ENCODE results near the gene PLK1. TPM values are rescaled to one million over a fixed set of nuclear protein-coding genes. Genes with fewer than 3 reads are reported as not detected.
A peak's percentile ranks its signal among the peaks of the same experiment; 100 is the strongest.
"Not testable (repeated sequence)": the region's sequence is repeated elsewhere in the genome, so short reads cannot be mapped to it uniquely, and the experiment has no call there.

The PLK1 gene
- total RNA-seq, 1 experiment from 2014 or later: 126 TPM

DNA sequence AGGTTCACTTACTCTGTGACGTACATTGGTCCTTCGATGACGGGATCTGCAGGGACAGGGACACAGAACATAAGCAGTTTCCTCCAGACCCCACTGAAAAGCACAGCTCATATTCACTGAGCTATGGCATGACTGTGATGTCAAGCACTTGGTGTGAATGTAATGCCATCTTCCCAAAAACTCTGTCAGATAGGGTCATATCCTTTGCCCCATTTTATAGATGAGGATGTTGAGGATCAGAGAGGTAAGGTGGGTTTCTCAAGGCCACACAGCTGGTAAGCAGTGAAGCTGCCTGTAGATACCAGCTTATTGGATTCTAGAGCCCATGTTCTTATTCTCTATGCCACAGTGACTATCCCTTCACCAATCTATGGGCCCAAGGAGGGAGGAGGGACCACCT, 31.8 kb downstream of the PLK1 start:
- peaks cover 21% of the 10 kb centered on the region for H3K27me3 ChIP-seq (ENCODE audit: control insufficient read depth, insufficient read depth, low read length)
- peaks cover 1% of the 10 kb centered on the region; the same call in 1 of the 2 replicates for H3K36me3 ChIP-seq (replicated peaks; ENCODE audit: control insufficient read depth, insufficient read depth, low read length)
- H3K4me3 ChIP-seq (ENCODE audit: insufficient read depth, low read depth, low read length): no peak overlapping the region
- DNase-seq: no peak

DNA sequence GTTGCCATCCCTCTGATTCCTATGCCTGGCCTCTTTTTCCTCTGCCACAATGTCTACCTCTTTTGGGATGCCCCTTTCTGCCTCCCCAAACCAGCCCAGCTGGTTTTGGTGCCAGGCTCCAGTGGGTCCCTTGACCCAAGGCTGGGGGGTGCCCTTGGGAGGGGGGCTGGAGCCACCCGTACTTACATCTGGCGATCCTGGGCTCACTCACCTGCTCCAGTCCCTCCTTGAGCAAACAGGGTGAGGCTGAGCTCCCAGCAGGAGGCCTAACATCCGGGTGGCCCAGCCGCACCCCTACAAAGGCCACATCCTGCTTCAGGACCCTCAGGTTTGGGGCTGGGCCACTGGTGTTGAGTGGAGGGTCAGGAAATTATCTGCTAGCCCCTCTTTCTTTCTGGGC, 33.1 kb downstream of the PLK1 start:
- Histone ChIP-seq H3K4me3 (ENCODE audit: insufficient read depth, low read depth, low read length) (no peak overlapping the region), H3K36me3 (replicated peaks; ENCODE audit: control insufficient read depth, insufficient read depth, low read length) (peaks cover 1% of the 10 kb centered on the region; the same call in 1 of the 2 replicates), H3K27me3 (ENCODE audit: control insufficient read depth, insufficient read depth, low read length) (peaks cover 21% of the 10 kb centered on the region)
- peak; percentile 24 for DNase-seq

DNA sequence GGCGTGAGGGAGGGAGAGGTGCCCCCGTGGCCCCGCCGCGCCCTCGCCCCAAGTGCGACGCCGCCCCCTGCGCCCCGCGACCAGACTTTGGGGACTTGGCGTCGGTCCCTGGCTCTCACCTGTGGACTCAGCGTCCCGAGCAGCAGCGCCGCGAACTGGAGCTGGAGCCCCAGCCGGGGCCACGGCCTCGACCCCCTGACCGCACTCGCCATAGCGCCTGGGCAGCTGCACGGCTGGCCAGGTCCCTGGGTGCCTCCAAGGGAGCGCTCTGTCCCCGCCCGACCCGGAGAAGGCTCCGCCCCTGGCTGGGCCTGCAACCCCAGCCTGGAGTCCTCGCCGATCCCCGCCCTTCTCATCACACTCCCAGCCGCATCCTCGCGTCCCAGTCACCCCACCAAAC, 34.3 kb downstream of the PLK1 start, which contains the start of gene ERN2:
TSS of gene ERN2 (minus strand) at position 247 of the 400 bp plus-strand sequence. CDS start at position 212, 35 bp downstream.
- peaks cover 1% of the 10 kb centered on the region; the same call in 1 of the 2 replicates for H3K36me3 ChIP-seq (replicated peaks; ENCODE audit: control insufficient read depth, insufficient read depth, low read length)
- DNase-seq: peak; percentile 89
- H3K27me3 ChIP-seq (ENCODE audit: control insufficient read depth, insufficient read depth, low read length): peaks cover 21% of the 10 kb centered on the region
- H3K4me3 ChIP-seq (ENCODE audit: insufficient read depth, low read depth, low read length): peak within 1 kb of the TSS; percentile 45

DNA sequence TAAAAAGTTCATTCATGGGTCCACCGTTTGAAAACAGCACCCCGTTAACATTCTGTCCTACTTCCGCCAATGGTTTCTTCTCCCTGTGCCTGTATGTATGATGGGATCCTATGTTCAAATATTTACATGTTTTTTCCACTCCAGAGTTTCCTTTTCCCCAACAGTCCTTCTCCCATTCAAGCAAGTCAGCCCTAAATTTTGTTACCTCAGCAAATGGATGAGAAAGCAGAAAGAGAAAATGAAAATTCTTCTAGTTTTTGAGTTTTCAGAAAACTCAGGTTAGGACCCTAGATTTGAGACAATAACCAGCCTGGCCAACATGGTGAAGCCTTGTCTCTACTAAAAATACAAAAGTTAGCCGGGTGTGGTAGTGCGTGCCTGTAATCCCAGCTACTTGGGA, 37.8 kb downstream of the PLK1 start:
- no peak for DNase-seq
- Histone ChIP-seq H3K27me3 (ENCODE audit: control insufficient read depth, insufficient read depth, low read length) (peaks cover 18% of the 10 kb centered on the region), H3K36me3 (replicated peaks; ENCODE audit: control insufficient read depth, insufficient read depth, low read length) (no peaks in the 10 kb centered on the region), H3K4me3 (ENCODE audit: insufficient read depth, low read depth, low read length) (no peak overlapping the region)

DNA sequence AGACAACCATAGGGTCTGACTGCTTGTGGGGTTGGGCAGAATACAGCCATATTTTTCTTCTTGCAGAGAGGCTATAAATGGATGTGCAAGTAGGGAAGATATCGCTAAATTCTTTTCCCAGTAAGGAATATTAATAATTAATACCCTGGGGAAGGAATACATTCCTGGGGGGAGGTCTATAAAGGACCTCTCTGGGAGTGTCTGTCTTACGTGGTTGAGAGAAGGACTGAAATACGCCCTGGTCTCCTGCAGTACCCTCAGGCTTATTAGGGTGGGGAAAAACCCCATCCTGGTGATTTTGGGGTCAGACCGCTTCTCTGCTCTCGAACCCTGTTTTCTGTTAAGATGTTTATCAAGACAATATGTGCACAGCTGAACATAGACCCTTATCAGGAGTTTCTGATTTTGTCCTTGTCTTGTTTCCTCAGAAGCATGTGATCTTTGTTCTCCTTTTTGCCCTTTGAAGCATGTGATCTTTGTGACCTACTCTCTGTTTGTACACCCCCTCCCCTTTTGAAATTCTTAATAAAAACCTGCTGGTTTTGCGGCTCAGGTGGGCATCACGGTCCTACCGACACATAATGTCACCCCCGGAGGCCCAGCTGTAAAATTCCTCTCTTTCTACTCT, 44.0 kb downstream of the PLK1 start:
- not testable (repeated sequence) for DNase-seq; H3K36me3 ChIP-seq (replicated peaks; ENCODE audit: control insufficient read depth, insufficient read depth, low read length); H3K27me3 ChIP-seq (ENCODE audit: control insufficient read depth, insufficient read depth, low read length); H3K4me3 ChIP-seq (ENCODE audit: insufficient read depth, low read depth, low read length)

DNA sequence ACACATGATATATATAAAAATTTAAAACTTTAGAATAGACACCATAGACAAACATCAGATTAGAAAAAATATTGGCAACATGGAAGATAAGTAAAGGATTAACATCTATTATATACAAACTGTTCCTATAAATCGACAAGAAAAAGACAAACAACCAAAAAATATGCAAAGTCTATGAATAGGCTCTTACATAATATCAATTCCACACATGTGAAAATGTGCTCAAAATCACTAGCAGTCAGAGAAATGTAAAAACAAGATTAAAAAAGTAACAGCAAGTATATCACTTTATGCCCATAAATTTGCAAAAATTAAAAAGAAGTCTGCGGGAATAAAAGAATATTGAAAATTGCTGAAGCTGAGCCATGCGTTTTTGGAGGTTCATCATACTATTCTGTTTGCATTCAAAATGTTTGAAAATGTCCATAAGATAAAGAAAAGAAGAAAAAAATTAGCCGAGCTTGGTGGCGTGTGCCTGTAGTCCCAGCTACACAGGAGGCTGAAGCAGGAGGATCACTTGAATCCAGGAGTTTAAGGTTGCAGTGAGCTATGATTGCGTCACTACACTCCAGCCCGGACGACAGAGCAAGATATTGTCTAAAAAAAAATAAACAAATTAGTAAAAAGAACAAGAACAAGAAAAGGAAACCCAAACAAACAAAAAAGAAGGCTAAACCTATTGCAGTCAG, 45.6 kb downstream of the PLK1 start:
- no peak for DNase-seq

DNA sequence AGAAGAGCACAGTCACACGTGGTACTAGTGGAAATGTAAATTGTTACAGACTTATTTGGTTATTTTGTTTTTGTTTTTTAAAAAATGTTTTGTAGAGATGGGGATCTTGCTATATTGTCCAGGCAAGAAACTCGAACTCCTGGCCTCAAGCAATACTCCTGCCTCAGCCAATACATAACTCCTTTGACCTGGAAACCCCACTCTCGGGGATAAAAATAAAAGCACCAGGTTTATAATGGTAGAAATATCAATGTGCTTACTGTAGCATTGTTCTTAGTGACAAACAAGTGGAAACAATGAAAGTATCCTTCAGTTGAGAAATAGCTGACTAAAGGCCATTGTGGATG, 46.1 kb downstream of the PLK1 start:
- no peak for DNase-seq
- no peaks in the 10 kb centered on the region for H3K27me3 ChIP-seq (ENCODE audit: control insufficient read depth, insufficient read depth, low read length)
- H3K4me3 ChIP-seq (ENCODE audit: insufficient read depth, low read depth, low read length): no peak overlapping the region
- no peaks in the 10 kb centered on the region for H3K36me3 ChIP-seq (replicated peaks; ENCODE audit: control insufficient read depth, insufficient read depth, low read length)

More for the DNA sequence above, 45.6 kb downstream of the PLK1 start:
- H3K27me3 ChIP-seq (ENCODE audit: control insufficient read depth, insufficient read depth, low read length): no peaks in the 10 kb centered on the region
- H3K4me3 ChIP-seq (ENCODE audit: insufficient read depth, low read depth, low read length): no peak overlapping the region
- H3K36me3 ChIP-seq (replicated peaks; ENCODE audit: control insufficient read depth, insufficient read depth, low read length): no peaks in the 10 kb centered on the region

DNA sequence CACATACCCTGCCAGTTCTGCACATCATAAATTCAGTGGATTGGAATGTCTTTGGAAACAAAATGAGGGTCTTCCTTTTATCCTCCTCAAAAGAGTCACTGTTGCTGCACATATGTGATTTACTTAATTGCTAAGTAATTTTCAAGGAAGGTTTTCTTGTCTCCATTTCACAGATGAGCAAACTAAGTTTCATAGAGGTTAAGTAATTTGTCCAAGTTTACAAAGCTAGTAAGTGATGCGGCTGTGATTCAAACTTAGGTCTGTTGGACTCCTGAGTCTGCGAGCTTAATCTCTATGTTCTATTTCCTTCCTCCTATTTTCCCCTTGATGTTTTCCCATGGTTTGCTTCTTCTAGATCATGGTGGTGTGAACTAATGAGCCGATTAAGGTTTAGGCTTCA, 48.0 kb downstream of the PLK1 start:
- DNase-seq: no peak
- no peak overlapping the region for H3K4me3 ChIP-seq (ENCODE audit: insufficient read depth, low read depth, low read length)
- H3K36me3 ChIP-seq (replicated peaks; ENCODE audit: control insufficient read depth, insufficient read depth, low read length): no peaks in the 10 kb centered on the region
- no peaks in the 10 kb centered on the region for H3K27me3 ChIP-seq (ENCODE audit: control insufficient read depth, insufficient read depth, low read length)

DNA sequence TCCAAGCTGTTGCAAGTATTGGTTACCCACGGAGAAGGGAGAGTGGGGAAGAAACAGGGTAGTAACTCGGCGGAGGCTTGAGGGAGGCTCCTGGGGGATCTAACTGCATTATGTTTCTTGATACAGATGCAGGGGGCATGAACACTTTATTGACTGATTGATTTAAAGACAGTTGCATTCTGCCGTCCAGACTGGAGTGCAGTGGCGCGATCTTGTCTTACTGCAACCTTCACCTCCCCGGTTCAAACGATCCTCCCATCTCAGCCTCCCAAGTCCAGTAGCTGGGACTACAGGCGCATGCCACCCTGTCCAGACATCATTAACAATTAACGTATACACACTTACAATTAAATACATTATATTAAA, 49.4 kb downstream of the PLK1 start:
- H3K4me3 ChIP-seq (ENCODE audit: insufficient read depth, low read depth, low read length): no peak overlapping the region
- H3K36me3 ChIP-seq (replicated peaks; ENCODE audit: control insufficient read depth, insufficient read depth, low read length): no peaks in the 10 kb centered on the region
- H3K27me3 ChIP-seq (ENCODE audit: control insufficient read depth, insufficient read depth, low read length): no peaks in the 10 kb centered on the region
- DNase-seq: no peak

DNA sequence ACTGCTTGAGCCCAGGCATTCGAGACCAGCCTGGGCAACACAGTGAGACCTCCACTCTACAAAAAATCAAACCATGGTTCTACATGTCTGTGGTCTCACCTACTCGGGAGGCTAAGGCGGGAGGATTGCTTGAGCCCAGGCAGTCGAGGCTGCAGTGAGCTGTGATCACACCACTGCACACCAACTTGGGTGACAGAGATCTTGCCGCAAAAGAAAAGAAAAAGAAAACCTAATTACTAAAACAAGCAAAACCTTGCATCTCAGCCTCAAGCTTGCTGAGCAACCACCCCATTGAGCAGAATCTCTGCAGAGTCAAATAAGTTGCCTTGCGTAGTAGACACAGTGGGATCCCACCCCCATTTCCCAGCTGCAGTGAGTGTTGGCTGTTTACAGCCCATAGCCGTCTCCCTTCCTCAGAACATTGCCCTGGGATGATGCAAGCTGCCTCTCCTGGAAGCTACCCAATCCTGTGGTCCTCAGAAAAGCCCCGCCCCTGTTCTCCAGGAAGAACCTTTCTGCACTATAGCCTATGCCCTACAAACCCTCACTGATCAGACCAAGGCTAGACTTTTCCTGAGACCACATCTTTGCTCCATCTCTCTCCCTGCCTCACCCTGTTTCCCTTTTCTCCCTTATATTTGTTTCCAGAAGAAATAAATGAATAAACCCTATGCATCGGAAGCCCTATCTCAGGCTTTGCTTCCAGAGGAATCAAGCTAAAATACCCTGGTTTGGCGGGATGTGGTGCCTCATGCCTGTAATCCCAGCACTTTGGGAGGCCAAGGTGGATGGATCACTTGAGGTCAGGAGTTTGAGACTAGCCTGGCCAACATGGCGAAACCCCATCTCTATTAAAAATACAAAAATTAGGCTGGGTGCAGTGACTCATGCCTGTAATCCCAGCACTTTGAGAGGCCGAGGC, 51.1 kb downstream of the PLK1 start:
- no peaks in the 10 kb centered on the region for H3K27me3 ChIP-seq (ENCODE audit: control insufficient read depth, insufficient read depth, low read length)
- no peak overlapping the region for H3K4me3 ChIP-seq (ENCODE audit: insufficient read depth, low read depth, low read length)
- peak; percentile 60 for DNase-seq
- no peaks in the 10 kb centered on the region for H3K36me3 ChIP-seq (replicated peaks; ENCODE audit: control insufficient read depth, insufficient read depth, low read length)

DNA sequence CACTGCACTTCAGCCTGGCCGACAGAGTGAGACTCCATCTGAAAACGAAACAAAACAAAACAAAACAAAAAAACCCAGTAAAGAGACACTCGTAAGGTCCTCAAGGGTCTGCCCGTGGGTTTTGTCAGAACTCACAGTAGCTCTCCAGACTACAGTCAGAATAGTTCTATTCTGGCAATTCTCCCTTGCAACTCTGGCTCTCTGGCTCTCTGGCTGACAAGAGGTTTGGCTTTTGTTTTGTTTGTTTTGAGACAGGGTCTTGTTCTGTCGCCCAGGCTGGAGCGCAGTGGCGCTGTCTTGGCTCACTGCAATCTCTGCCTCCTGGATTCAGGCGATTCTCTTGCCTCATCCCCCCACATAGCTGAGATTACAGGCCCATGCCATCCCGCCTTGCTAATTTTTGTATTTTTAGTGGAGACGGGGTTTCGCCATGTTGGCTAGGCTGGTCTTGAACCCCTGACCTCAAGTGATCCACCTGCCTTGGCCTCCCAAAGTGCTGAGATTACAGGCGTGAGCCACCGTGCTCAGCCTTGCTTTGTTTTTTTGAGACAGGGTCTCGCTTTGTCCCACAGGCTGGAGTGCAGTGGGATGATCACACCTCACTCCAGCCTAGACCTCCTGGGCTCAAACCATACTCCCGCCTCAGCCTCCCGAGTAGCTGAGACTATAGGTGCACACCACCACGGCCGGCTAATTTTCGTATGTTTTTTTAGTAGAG, 55.6 kb downstream of the PLK1 start:
- no peaks in the 10 kb centered on the region; the same call in 1 of the 2 replicates for H3K27me3 ChIP-seq (ENCODE audit: control insufficient read depth, insufficient read depth, low read length)
- H3K36me3 ChIP-seq (replicated peaks; ENCODE audit: control insufficient read depth, insufficient read depth, low read length): no peaks in the 10 kb centered on the region
- DNase-seq: no peak
- H3K4me3 ChIP-seq (ENCODE audit: insufficient read depth, low read depth, low read length): no peak overlapping the region

DNA sequence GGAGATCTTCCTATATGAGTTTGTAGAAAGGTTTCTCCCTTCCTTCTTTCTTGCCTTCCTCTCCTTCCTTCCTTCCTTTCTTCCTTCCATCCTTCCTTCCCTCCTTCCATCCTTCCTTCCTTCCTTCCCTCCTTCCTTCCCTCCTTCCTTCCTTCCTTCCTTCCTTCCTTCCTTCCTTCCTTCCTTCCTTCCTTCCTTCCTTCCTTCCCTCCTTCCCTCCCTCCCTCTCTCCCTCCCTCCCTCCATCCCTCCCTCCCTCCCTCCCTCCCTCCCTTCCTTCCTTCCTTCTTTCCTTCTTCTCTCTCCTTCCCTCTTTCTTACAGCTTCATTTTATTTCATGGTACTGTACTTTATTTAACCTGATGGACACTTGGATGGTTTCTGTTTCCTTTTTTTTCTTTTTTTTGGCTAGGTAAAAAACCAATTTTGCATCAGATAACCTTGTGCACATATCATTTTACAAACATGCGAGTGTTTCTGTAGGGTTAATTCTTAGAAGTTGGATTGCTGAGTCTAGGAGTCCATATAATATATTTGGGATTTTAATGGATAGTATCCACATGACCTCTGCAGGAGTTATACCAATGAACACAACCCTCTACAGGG, 58.8 kb downstream of the PLK1 start:
- not testable (repeated sequence) for H3K36me3 ChIP-seq (replicated peaks; ENCODE audit: control insufficient read depth, insufficient read depth, low read length); H3K4me3 ChIP-seq (ENCODE audit: insufficient read depth, low read depth, low read length); DNase-seq; H3K27me3 ChIP-seq (ENCODE audit: control insufficient read depth, insufficient read depth, low read length)

DNA sequence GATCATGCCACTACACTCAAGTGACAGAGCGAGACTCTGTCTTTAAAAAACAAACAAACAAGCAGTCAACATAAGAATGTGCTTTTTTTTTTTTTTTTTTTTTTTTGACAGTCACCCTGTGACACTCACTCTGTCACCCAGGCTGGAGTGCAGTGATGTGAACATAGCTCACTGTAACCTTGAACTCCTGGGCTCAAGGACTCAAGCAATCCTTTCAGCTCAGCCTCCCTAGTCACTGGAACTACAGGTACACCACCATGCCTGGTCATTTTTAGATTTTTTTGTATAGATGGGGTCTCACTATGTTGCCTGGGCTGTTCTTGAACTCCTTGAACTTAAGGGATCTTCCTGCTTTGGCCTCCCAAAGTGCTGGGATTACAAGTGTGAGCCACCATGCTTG, 60.8 kb downstream of the PLK1 start:
- no peaks in the 10 kb centered on the region for H3K36me3 ChIP-seq (replicated peaks; ENCODE audit: control insufficient read depth, insufficient read depth, low read length)
- DNase-seq: no peak
- H3K4me3 ChIP-seq (ENCODE audit: insufficient read depth, low read depth, low read length): no peak overlapping the region
- no peaks in the 10 kb centered on the region; the same call in 1 of the 2 replicates for H3K27me3 ChIP-seq (ENCODE audit: control insufficient read depth, insufficient read depth, low read length)
